G401.6 (cell line): ENCODE data around the gene TOP3A.
A peak's percentile ranks its signal among the peaks of the same experiment; 100 is the strongest.

Experiments used
- FAIRE-seq: peaks from 2 replicates; lab custom pipeline; 2012; peaks lifted over from hg19 to GRCh38; lab: Jason Lieb, UNC

The TOP3A gene

DNA sequence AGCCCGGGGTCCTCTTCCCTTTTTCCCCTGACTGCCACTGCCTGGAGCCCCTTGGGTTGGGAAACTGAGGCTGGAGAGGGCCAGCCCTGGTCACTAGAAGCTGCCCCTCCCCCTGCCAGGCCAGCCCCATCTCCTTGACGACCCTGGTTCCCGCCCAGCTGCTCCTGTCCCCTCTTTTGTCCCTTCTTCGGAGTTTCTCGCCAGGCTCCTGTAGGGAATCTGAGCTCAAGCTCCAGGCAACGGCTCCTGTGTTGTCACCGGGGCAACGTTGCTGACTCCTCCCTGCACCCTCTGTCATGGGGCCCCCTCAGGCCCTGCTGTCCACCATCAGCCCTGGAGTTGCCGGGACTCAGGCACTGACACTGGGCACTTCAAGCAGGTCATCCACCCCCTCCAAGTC, 83.6 kb downstream of the TOP3A start:
- no peak for FAIRE-seq

DNA sequence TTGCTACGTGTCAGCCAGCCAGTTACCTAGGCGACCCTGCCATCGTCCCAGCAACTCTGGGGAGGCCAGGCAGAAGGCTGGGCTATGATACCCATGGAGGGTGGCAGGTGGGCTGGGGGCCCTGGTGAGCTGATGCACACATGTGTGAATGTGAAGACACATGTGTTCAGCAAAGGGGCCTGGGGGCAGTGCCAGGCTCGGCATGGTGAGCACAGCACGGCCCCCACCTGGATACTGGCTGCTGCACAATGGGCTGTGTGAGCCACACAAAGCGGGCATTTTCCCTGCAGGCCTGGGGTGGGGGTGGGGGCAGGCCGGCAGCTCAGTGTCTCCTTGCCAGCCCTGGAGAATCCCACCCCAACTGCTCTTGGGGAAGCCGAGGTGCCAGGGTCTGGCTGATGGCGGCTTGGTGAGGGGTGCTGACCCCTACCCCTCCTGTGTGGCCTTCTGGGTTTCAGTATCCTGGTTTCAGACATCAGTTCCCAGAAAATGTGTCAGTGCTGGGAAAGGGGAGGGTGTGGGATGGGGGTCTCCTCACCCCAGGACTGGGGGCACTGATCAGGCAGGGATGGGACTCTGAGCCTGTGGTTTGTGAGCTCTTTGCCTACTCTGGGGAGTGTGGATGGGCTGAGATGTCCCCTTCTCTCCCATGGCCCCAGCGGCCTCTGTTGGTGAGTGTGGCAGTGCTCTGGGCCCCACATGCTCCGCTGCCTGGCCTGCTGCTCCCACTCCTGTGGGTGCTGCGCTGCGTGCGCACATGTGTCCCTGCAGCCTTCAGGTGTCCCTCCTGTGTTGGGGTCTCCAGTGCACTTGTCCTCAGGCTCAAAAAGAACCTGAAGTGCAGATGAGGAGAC, 84.3 kb downstream of the TOP3A start:
- no peak for FAIRE-seq

- no peak for FAIRE-seq
Measured at GRCh38 chr17:18229771-18230170, 85.0 kb downstream of the TOP3A start.

- no peak for FAIRE-seq
Measured at GRCh38 chr17:18229254-18229653, 85.5 kb downstream of the TOP3A start.

- no peak for FAIRE-seq
Measured at GRCh38 chr17:18228176-18228682, 86.6 kb downstream of the TOP3A start.

DNA sequence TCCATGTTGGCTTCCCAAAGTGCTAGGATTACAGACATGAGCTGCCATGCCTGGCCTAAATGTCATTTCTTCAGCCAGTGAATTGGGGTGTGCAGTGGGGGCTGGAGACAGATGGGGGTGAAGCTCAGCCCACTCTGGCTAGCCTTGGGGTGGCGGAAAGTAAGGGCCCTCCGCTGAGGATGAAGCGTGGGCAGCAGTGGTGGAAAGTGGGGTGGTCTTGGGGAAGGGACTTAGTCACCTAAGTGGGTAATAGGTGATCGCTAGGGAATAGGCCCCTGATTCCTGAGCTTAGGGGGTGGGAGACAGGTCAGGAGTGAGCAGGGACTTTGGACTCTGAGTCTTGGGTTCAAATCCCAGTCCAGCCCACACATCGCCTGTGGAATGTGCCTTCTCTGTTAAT, 87.2 kb downstream of the TOP3A start:
- FAIRE-seq: no peak

DNA sequence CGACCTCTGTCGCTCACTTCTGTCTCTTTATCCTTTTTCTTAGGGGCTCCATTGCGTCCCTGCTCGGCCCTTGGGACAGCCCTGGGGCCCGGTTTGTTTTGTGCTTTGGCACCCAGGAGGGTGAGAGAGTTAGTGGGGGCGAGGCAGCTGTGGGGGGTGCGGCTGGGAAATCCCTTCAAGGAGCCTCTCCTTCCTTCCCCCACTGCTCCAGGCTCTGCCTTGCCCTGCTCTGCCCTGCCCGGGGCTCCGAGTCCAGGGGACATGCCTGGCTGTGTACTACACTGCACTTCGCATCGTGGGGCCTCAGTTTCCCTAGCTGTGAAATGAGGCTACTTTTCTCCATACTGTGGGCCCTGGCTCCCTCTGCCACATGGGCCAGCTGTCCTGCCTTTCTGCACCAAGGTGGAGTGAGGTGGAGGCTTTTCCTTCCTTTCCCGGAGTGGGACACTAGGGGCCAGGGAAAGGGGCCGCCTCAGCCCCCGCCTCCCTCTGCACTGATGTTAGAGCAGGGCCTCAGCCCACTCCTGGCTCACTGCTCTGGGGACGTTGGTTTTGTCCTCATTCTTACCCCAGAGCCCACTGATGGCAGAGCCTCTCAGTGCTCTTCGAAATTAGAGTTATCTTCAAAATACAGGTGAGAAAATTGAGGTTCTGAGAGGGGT, 88.4 kb downstream of the TOP3A start:
- no peak for FAIRE-seq

DNA sequence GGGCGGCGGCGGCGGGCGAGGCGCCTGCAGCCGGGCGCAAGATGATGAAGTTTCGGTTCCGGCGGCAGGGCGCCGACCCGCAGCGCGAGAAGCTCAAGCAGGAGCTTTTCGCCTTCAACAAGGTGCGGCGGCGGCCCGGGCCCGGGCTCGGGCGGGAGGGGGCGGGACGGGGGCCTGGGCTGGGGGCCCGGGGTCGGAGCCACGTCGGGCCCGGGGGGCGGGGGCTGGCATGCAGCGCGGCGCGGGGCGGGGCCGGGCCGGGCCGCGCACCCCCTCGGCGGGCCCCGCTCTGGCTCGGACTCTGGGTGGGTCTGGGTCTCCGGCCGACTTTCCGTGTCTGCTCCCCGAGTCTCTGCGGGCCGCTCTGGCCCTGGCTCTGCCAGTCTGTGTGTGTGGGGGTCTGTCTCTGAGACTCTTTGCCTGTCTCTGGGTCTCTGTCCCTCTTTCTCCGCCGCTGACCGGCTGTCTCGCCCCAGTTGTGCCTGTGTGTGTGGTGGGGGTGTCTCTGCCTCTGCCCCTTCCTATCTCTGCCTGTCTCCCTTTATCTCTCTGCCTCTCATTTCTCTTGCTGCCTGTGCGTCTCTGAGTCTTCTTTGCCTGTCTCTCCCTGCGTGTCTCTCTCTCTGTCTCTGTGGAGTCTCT, 89.0 kb downstream of the TOP3A start:
- no peak for FAIRE-seq

DNA sequence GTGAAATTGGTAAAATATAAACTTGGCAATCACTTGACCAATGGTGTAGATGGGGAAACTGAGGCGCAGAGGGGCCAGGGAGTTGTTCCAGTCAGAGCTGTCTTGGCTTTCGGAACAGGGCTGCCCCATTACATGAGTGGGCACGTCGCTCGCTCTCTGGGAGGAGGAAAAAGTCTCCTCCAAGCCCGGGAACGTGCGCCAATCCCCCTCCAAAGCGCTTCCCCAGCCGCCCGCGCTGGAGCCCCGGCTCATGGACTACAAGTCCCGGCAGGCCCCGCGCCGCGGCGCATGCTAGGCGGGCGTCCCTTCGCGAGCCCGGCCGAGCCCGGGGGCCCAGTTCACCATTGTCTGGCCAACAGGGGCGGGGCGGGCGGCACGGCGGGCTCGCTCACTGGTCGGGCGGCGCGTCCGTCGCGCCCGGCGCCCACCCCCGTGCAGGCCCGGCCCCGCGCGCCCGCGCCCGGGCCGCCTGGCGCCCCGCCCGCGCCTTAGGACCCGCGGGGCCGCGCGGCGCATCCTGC, 89.6 kb downstream of the TOP3A start, which contains the start of gene LLGL1:
LLGL1 (plus strand) TSS at position 515 of the 521 bp plus-strand sequence. CDS start 48 bp downstream, outside the sequence.
- no peak for FAIRE-seq

- FAIRE-seq: peak; percentile 89
Measured at GRCh38 chr17:18224387-18225120, 90.2 kb downstream of the TOP3A start.

DNA sequence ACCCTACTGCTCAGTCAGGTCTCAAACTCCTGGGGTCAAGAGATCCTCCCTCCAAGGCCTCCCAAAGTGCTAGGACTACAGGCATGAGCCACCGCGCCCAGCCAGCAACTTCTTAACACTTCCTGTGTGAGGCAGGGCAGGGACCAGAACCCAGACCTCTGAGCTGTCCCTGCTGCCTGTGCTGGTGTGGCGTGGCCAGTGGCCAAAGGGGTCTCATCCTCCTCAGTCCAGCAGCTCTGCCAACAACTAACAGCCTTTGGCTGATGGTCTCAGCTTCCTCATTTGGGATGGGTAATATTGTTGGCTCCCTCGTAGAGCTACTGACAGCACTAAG, 90.8 kb downstream of the TOP3A start:
- no peak for FAIRE-seq
